Spinal cord (tissue), 10 donors: Measurements from ENCODE around the gene INHA. TPM values are rescaled to one million over a fixed set of nuclear protein-coding genes. Genes with fewer than 3 reads are reported as not detected.

Source experiments
- DNase-seq, 6 donors: peaks; one replicate each; pipeline versions ENCODE4 v3.0.0 to v3.0.0-alpha.2; 2013 to 2015; ENCODE audit warnings: low spot score in 6 of 6, low read depth in 4 of 6
- H3K27ac ChIP-seq: one replicate; pipeline ENCODE4 v1.5.1; 2013; ENCODE audit warnings: low read depth, low read length, control low read depth
- H3K27me3 ChIP-seq: one replicate; pipeline ENCODE4 v1.6.1; 2013; ENCODE audit warnings: low read length; ENCODE audit not compliant: control insufficient read depth, insufficient read depth
- H3K36me3 ChIP-seq: one replicate; pipeline ENCODE4 v1.6.1; 2013; ENCODE audit warnings: low read length; ENCODE audit not compliant: control insufficient read depth, insufficient read depth
- H3K4me1 ChIP-seq: one replicate; pipeline ENCODE4 v1.6.1; 2013; ENCODE audit warnings: low read length; ENCODE audit not compliant: control insufficient read depth, insufficient read depth
- H3K4me3 ChIP-seq: one replicate; pipeline ENCODE4 v1.5.1; 2013; ENCODE audit warnings: low read depth, low read length, control low read depth
- H3K9me3 ChIP-seq: one replicate; pipeline ENCODE4 v1.6.1; 2013; ENCODE audit warnings: low read length; ENCODE audit not compliant: control insufficient read depth, insufficient read depth
- WGBS: methylation state at CpG from one replicate; pipeline ENCODE4 v1.1.5; 2013; ENCODE audit warnings: missing lambda C conversion rate; ENCODE audit not compliant: insufficient coverage; 5-methylcytosine and 5-hydroxymethylcytosine counted together
- polyA plus RNA-seq, 2 donors: library from polyadenylated mRNA; unstranded; fragments of 120-200 nt; gene quantifications; one replicate each; pipeline ENCODE4 v1.2.1, GENCODE V29; 2013; ENCODE audit not compliant: insufficient read length in 2 of 2
- total RNA-seq, 2 donors: library from RNA; depleted of rRNA in 1 of 2; stranded (reverse); fragments of 120-200 nt in 1 of 2; fragments of >200 nt in 1 of 2; gene quantifications; one replicate each; pipeline versions ENCODE4 v1.2.3 to v1.2.4, GENCODE V29; 2013 to 2014
- donor health status: healthy.

INHA gene
- total and polyA plus RNA-seq, 4 donors = 0.10 to 5.1 (median 1.8) TPM

DNA sequence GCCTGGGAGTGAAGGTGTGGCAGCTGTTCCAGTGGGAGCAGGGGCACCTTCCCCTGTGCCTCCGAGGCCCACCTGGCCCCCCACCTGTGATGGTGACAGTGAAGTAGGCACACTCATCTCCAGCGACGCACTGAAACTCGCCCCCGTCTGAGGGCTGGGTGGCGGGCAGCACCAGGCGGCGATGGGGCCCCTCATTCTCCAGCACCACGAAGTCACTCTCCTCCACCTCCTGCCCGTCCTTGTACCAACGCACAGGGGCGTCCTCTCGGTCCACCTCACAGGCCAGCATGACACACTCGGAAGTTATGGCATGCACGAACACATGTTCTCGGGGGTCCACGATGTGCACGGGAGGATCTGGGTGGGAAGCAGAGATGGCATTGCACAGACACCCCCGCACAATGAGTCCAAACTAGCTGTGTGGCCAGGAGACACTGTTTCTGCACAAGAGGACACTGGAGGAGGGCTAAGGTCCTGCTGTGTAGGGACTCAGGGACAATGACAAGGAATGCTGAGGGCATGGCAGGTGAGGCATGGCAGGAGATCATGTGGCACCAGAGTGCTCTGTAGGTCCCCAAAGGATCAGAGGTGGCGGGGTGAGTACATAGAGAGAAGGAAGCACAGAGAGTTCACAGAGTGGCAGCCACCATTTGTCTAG is 8.7 kb upstream of the INHA start:
- Histone ChIP-seq H3K4me1 (peaks cover 11% of the 10 kb centered on the region), H3K27ac (no peak overlapping the region), H3K36me3 (peaks cover 84% of the 10 kb centered on the region), H3K27me3 (no peaks in the 10 kb centered on the region), H3K9me3 (no peaks in the 10 kb centered on the region), H3K4me3 (no peak overlapping the region)
- DNase-seq = no peak
- WGBS = 92% methylated on average over 16 of the region's 20 CpGs

GRCh38 chr2:219565130-219566080 is 6.7 kb upstream of the INHA start:
- 74% methylated on average over 16 of the region's 21 CpGs for WGBS
- no peak overlapping the region for H3K4me3 ChIP-seq
- DNase-seq = no peak
- H3K9me3 ChIP-seq = no peaks in the 10 kb centered on the region
- peaks cover 82% of the 10 kb centered on the region for H3K36me3 ChIP-seq
- no peak overlapping the region for H3K27ac ChIP-seq
- H3K4me1 ChIP-seq = peaks cover 17% of the 10 kb centered on the region
- no peaks in the 10 kb centered on the region for H3K27me3 ChIP-seq

DNA sequence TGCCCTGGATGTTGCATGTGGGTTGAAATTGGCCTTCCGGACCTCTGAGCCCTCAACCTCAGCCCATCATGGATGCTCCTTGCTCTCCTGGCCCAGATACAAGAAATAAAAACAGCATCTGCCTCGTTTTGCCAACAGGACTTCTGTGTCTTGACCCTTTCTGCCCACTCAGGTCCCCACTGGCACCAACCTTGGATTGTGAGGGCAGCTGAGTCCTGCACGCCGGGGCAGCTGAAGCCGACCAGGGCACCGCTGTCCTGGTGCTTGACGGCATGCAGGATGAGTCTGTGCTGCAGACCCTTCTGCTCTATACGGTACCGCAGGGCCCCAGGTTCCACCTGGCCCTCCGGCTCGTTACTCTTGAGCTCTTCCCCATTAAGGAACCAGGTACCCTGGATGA is 5.5 kb upstream of the INHA start:
- WGBS = 97% methylated on average over 10 of the region's 11 CpGs
- Histone ChIP-seq H3K27ac (no peak overlapping the region), H3K36me3 (peaks cover 70% of the 10 kb centered on the region), H3K27me3 (no peaks in the 10 kb centered on the region), H3K4me3 (no peak overlapping the region), H3K4me1 (peaks cover 10% of the 10 kb centered on the region), H3K9me3 (no peaks in the 10 kb centered on the region)
- no peak for DNase-seq

DNA sequence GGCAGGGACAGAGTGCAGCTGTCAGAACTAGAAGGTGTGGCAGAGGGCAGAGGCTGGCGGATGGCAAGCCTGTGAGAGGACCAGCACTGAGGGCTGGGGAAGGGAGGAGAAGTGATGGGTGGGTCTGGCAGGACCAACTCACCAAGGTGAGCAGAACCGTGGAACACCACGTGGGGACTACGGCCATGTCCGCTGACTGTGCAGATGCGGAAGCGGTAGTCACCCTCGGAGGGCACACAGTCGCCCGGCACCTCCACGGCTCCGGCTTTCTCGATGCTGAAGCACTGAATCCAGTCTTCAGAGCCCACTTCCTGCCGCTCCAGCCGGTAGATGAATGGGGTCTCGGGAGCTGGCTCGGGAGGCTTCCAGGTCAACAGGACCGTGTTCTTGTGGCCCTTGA is 5.0 kb upstream of the INHA start:
- H3K4me1 ChIP-seq = peaks cover 15% of the 10 kb centered on the region
- WGBS = 92% methylated on average over 18 of the region's 18 CpGs
- H3K36me3 ChIP-seq = peaks cover 65% of the 10 kb centered on the region
- no peak overlapping the region for H3K4me3 ChIP-seq
- no peak overlapping the region for H3K27ac ChIP-seq
- H3K27me3 ChIP-seq = no peaks in the 10 kb centered on the region
- DNase-seq = no peak
- no peaks in the 10 kb centered on the region for H3K9me3 ChIP-seq

- Histone ChIP-seq H3K4me1 (peaks cover 19% of the 10 kb centered on the region), H3K27me3 (no peaks in the 10 kb centered on the region), H3K9me3 (no peaks in the 10 kb centered on the region), H3K36me3 (peaks cover 58% of the 10 kb centered on the region), H3K4me3 (no peak overlapping the region), H3K27ac (no peak overlapping the region)
- DNase-seq = no peak
- WGBS = 87% methylated on average over 34 of the region's 35 CpGs
Observed at GRCh38 chr2:219567791-219568361, 4.2 kb upstream of the INHA start.

- no peak for DNase-seq
- Histone ChIP-seq H3K9me3 (no peaks in the 10 kb centered on the region), H3K27me3 (no peaks in the 10 kb centered on the region), H3K4me1 (peaks cover 19% of the 10 kb centered on the region), H3K4me3 (no peak overlapping the region), H3K27ac (no peak overlapping the region), H3K36me3 (peaks cover 46% of the 10 kb centered on the region)
- WGBS = 82% methylated on average over 3 of the region's 6 CpGs
Observed at GRCh38 chr2:219569041-219569440, 3.1 kb upstream of the INHA start.

GRCh38 chr2:219569635-219570034 is 2.5 kb upstream of the INHA start:
- H3K4me1 ChIP-seq = peaks cover 20% of the 10 kb centered on the region
- WGBS = no CpG with 5 or more reads among the region's 6 CpGs
- H3K27ac ChIP-seq = no peak overlapping the region
- peak in 1 of 6 donors; percentile 58 for DNase-seq
- peaks cover 42% of the 10 kb centered on the region for H3K36me3 ChIP-seq
- H3K4me3 ChIP-seq = peak overlapping the region; percentile 43
- H3K9me3 ChIP-seq = no peaks in the 10 kb centered on the region
- H3K27me3 ChIP-seq = no peaks in the 10 kb centered on the region

DNA sequence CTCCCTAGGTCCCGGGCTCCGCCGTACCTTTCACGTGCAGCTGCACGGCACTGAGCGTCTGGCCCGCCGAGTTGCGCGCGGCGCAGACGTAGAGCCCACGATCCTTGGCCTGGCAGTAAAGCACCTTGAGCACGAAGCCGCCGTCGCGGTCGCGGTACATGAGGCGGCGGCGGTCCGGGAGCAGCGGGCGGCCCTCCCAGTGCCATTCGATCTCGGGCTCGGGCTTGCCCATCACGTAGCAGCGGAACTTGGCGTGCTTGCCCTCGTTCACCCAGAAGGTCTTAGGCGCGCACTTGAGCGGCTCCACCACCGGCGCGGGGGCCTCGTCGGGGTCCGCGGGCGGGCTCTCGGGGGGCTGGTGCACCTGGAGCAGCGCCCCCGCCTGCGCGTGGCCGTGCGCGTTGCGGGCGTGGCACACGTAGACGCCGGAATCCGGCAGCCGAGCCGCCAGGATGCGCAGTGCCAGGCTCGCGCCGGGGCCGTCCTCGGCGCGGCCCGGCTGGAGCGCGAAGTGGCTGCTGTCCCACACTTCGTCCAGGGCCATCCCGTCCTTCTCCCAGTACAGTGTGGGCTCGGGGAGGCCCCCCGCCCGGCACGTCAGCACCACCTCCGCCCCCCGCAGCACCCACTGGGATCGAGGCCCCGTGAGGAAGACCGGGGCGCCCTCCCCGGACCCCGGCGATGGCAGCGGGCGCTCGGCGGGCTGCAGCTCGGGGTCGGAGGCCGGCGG is 1.8 kb upstream of the INHA start:
- peak in 2 of 6 donors; percentile 73 to 78 for DNase-seq
- 3% methylated on average over 95 of the region's 95 CpGs for WGBS
- no peaks in the 10 kb centered on the region for H3K27me3 ChIP-seq
- no peaks in the 10 kb centered on the region for H3K9me3 ChIP-seq
- H3K4me1 ChIP-seq = peaks cover 21% of the 10 kb centered on the region
- peaks cover 36% of the 10 kb centered on the region for H3K36me3 ChIP-seq
- H3K4me3 ChIP-seq = peak overlapping the region; percentile 43
- H3K27ac ChIP-seq = peak overlapping the region; percentile 47

- H3K9me3 ChIP-seq = no peaks in the 10 kb centered on the region
- H3K27me3 ChIP-seq = no peaks in the 10 kb centered on the region
- H3K4me3 ChIP-seq = peak overlapping the region; percentile 51
- H3K27ac ChIP-seq = peak overlapping the region; percentile 57
- H3K36me3 ChIP-seq = peaks cover 30% of the 10 kb centered on the region
- peak in 2 of 6 donors; percentile 49 to 63 for DNase-seq
- peaks cover 21% of the 10 kb centered on the region for H3K4me1 ChIP-seq
- WGBS = 0% methylated on average over 50 of the region's 55 CpGs
Observed at GRCh38 chr2:219570924-219571310, 1.2 kb upstream of the INHA start.
